IMR-90 (cell line): Measurements from ENCODE around the gene MEGF6. TPM values are rescaled to one million over a fixed set of nuclear protein-coding genes. Genes with fewer than 3 reads are reported as not detected.

Experiments
- ATAC-seq: fragments of 200-7000 bp; cut with Tn5 transposase; 2 replicates; pipeline ENCODE4 v1.9.1; 2020; ENCODE audit warnings: low read depth, mild to moderate bottlenecking, moderate library complexity
- BruUV-seq: library from RNA; stranded (reverse); fragments of 400-500 nt; replicated peaks from 2 replicates; lab custom pipeline; 2021; lab: Mats Ljungman, UMichigan
- CTCF ChIA-PET: fragments of 300-600 bp; formaldehyde crosslinking; extraction: SDS; loops from one replicate; lab custom pipeline; 2021; ENCODE audit warnings: antibody characterized with exemption; lab: Yijun Ruan, JAX
- POLR2A ChIA-PET: fragments of 300-600 bp; sonication (Branson Sonifier 250); formaldehyde crosslinking; loops from one replicate; lab custom pipeline; 2022; ENCODE audit warnings: antibody characterized with exemption; ENCODE audit not compliant: unreplicated experiment; lab: Charles Lee
- DNase-seq: peaks from one replicate; pipeline ENCODE4 v3.0.0; 2013
- H2AFZ ChIP-seq: replicated peaks from 2 replicates; pipeline ENCODE3; 2013; ENCODE audit warnings: low read length, mild to moderate bottlenecking; ENCODE audit not compliant: poor library complexity
- H2AK5ac ChIP-seq: 2 replicates; pipeline ENCODE4 v1.6.1; 2013; ENCODE audit warnings: low read depth, low read length, inconsistent platforms
- H2AK9ac ChIP-seq: replicated peaks from 2 replicates; pipeline ENCODE3; 2013; ENCODE audit warnings: mild to moderate bottlenecking, low read depth, low read length, moderate library complexity; ENCODE audit not compliant: poor library complexity
- H2BK120ac ChIP-seq: 2 replicates; pipeline ENCODE4 v1.6.1; 2013; ENCODE audit warnings: low read depth, low read length, inconsistent platforms
- H2BK15ac ChIP-seq: 3 replicates; pipeline ENCODE4 v1.6.1; 2013; ENCODE audit warnings: low read depth, low read length, inconsistent platforms
- H2BK20ac ChIP-seq: 2 replicates; pipeline ENCODE4 v1.6.1; 2013; ENCODE audit warnings: low read depth, mild to moderate bottlenecking, inconsistent platforms, low read length, moderate library complexity
- H2BK5ac ChIP-seq: 2 replicates; pipeline ENCODE4 v1.6.1; 2013; ENCODE audit warnings: mild to moderate bottlenecking, low read depth, low read length, inconsistent platforms; ENCODE audit not compliant: poor library complexity, severe bottlenecking
- H3K14ac ChIP-seq: replicated peaks from 2 replicates; pipeline ENCODE4 v1.6.1; 2013; ENCODE audit warnings: low read depth, low read length, inconsistent platforms
- H3K18ac ChIP-seq: 2 replicates; pipeline ENCODE4 v1.6.1; 2013; ENCODE audit warnings: low read depth, low read length, control low read depth
- H3K23ac ChIP-seq: 2 replicates; pipeline ENCODE4 v1.6.1; 2013; ENCODE audit warnings: low read depth, low read length, inconsistent platforms
- H3K27ac ChIP-seq: 2 replicates; pipeline ENCODE4 v1.5.1; 2013; ENCODE audit warnings: mild to moderate bottlenecking, control low read depth, low read length; ENCODE audit not compliant: insufficient read depth
- H3K27me3 ChIP-seq: 2 replicates; pipeline ENCODE4 v1.6.1; 2013; ENCODE audit warnings: low read length; ENCODE audit not compliant: control insufficient read depth, insufficient read depth
- H3K36me3 ChIP-seq: 2 replicates; pipeline ENCODE4 v1.6.1; 2013; ENCODE audit warnings: low read length, mixed read lengths; ENCODE audit not compliant: control insufficient read depth, insufficient read depth
- H3K4ac ChIP-seq: 2 replicates; pipeline ENCODE4 v1.6.1; 2013; ENCODE audit warnings: low read depth, low read length, inconsistent platforms
- H3K4me1 ChIP-seq: 2 replicates; pipeline ENCODE4 v1.6.1; 2013; ENCODE audit warnings: low read length, mixed read lengths; ENCODE audit not compliant: control insufficient read depth, insufficient read depth
- H3K4me2 ChIP-seq: 2 replicates; pipeline ENCODE4 v1.6.1; 2013; ENCODE audit warnings: low read depth, mild to moderate bottlenecking, control low read depth, low read length, moderate library complexity
- H3K4me3 ChIP-seq: 2 replicates; pipeline ENCODE4 v1.5.1; 2013; ENCODE audit warnings: low read depth, mild to moderate bottlenecking, control low read depth, low read length, moderate library complexity; ENCODE audit not compliant: insufficient read depth
- H3K56ac ChIP-seq: 2 replicates; pipeline ENCODE4 v1.6.1; 2013; ENCODE audit warnings: low read length, inconsistent platforms; ENCODE audit not compliant: insufficient read depth; ENCODE audit errors: extremely low read depth
- H3K79me1 ChIP-seq, 2 experiments: 2 replicates each; pipeline ENCODE4 v1.6.1; 2013; ENCODE audit warnings: low read length in 2 of 2, inconsistent platforms in 1 of 2, low read depth in 1 of 2
- H3K9ac ChIP-seq: 2 replicates; pipeline ENCODE4 v1.6.1; 2013; ENCODE audit warnings: low read depth, low read length, control low read depth
- H3K9me1 ChIP-seq: 2 replicates; pipeline ENCODE4 v1.6.1; 2013; ENCODE audit warnings: low read length, inconsistent platforms; ENCODE audit not compliant: insufficient read depth
- H3K9me3 ChIP-seq: 2 replicates; pipeline ENCODE4 v1.6.1; 2013; ENCODE audit warnings: low read length; ENCODE audit not compliant: control insufficient read depth, insufficient read depth
- H4K20me1 ChIP-seq: 2 replicates; pipeline ENCODE4 v1.6.1; 2013; ENCODE audit warnings: low read length, inconsistent platforms; ENCODE audit not compliant: insufficient read depth
- H4K5ac ChIP-seq: 2 replicates; pipeline ENCODE4 v1.6.1; 2013; ENCODE audit warnings: mild to moderate bottlenecking, low read depth, low read length, control low read depth
- H4K8ac ChIP-seq, 2 experiments: 2 replicates each; pipeline ENCODE4 v1.6.1; 2013; ENCODE audit warnings: low read depth in 2 of 2, low read length in 2 of 2, control low read depth in 1 of 2, inconsistent platforms in 1 of 2
- H4K91ac ChIP-seq: 2 replicates; pipeline ENCODE4 v1.6.1; 2013; ENCODE audit warnings: low read depth, low read length, inconsistent platforms; ENCODE audit not compliant: insufficient read depth
- CEBPB ChIP-seq: IDR thresholded peaks from 2 replicates; pipeline ENCODE4 v1.6.1; 2012; ENCODE audit warnings: low read depth, low read length, improper control_type of control experiment
- CHD1 ChIP-seq: IDR thresholded peaks from 2 replicates; pipeline ENCODE4 v1.6.1; 2012; ENCODE audit warnings: low read depth, low read length, improper control_type of control experiment
- CTCF ChIP-seq: conservative IDR thresholded peaks from 2 replicates; pipeline ENCODE4 v1.5.1; 2012; ENCODE audit warnings: mild to moderate bottlenecking, low read depth, low read length, improper control_type of control experiment
- ELK1 ChIP-seq: fragments of 150-350 bp; IDR thresholded peaks from 2 replicates; pipeline ENCODE4 v1.6.1; 2016; ENCODE audit warnings: low read depth, mild to moderate bottlenecking, low read length, moderate library complexity, borderline replicate concordance
- FOS ChIP-seq: fragments of 150-350 bp; IDR thresholded peaks from 2 replicates; pipeline ENCODE4 v1.6.1; 2016; ENCODE audit warnings: low read depth, low read length
- MAFK ChIP-seq: IDR thresholded peaks from 2 replicates; pipeline ENCODE4 v1.6.1; 2012; ENCODE audit warnings: low read depth, low read length, improper control_type of control experiment
- MAZ ChIP-seq: IDR thresholded peaks from 2 replicates; pipeline ENCODE4 v1.6.1; 2012; ENCODE audit warnings: low read depth, mild to moderate bottlenecking, low read length, improper control_type of control experiment, moderate library complexity, borderline replicate concordance
- MXI1 ChIP-seq: IDR thresholded peaks from 2 replicates; pipeline ENCODE4 v1.6.1; 2012; ENCODE audit warnings: low read depth, mild to moderate bottlenecking, low read length, moderate library complexity, borderline replicate concordance
- POLR2A ChIP-seq: IDR thresholded peaks from 2 replicates; pipeline ENCODE4 v1.6.1; 2012; ENCODE audit warnings: mild to moderate bottlenecking, low read depth, low read length
- RAD21 ChIP-seq: IDR thresholded peaks from 2 replicates; pipeline ENCODE4 v1.6.1; 2012; ENCODE audit warnings: low read length, improper control_type of control experiment
- RFX5 ChIP-seq: IDR thresholded peaks from 2 replicates; pipeline ENCODE4 v1.8.0; 2012; ENCODE audit warnings: low read depth, mild to moderate bottlenecking, low read length, moderate library complexity
- USF2 ChIP-seq: fragments of 150-350 bp; IDR thresholded peaks from 2 replicates; pipeline ENCODE4 v1.6.1; 2017; ENCODE audit warnings: mild to moderate bottlenecking, antibody characterized with exemption, low read length, low read depth
- WGBS, 2 experiments: methylation state at CpG; one replicate each; pipeline versions ENCODE4 v1.1.5 to v1.1.7; 2013; ENCODE audit warnings: missing lambda C conversion rate in 2 of 2; ENCODE audit not compliant: insufficient read length in 1 of 2; ENCODE audit errors: extremely low coverage in 2 of 2; 5-methylcytosine and 5-hydroxymethylcytosine counted together
- dilution Hi-C: fragments of 300-500 bp; cut with HindIII; formaldehyde crosslinking; loops from one replicate; pipeline ENCODE4 v1.14.3; 2018; ENCODE audit warnings: low sequenced_read_pairs; ENCODE audit not compliant: unreplicated experiment
- in situ Hi-C: fragments of 300-500 bp; cut with MboI; formaldehyde crosslinking; loops from 3 replicates; pipeline ENCODE4 v1.14.3; 2019; ENCODE audit warnings: low sequenced_read_pairs, inconsistent platforms, mixed read lengths
- intact Hi-C: fragments of 100-400 bp; cut with micrococcal nuclease; formaldehyde crosslinking; loops from 2 replicates; pipeline ENCODE4 v1.10.0; 2022
- polyA plus RNA-seq, 3 experiments: library from polyadenylated mRNA; depleted of rRNA; stranded (reverse); fragments of >200 nt; gene quantifications; 2 replicates each; pipeline ENCODE4 v1.2.3, GENCODE V29; 2012; ENCODE audit warnings: low replicate concordance in 1 of 3
- total RNA-seq: library from RNA; depleted of rRNA; stranded (reverse); fragments of >200 nt; gene quantifications from 2 replicates; pipeline ENCODE4 v1.2.3, GENCODE V29; 2012

MEGF6 gene
- total and polyA plus RNA-seq, 2 of the 4 experiments (the other 2 are of a cell fraction): 0.72 to 4.1 TPM

- TF ChIP-seq MXI1: no peak
- no peak for TF ChIP-seq POLR2A
- no peak for TF ChIP-seq MAFK
Measured at GRCh38 chr1:3564921-3565831, 46.1 kb downstream of the MEGF6 start (continued).

- no peaks in the 10 kb centered on the region for H3K9me1 ChIP-seq
- no peaks in the 10 kb centered on the region for H3K36me3 ChIP-seq
- H3K4me3 ChIP-seq: no peak overlapping the region
- H3K14ac ChIP-seq: no peak overlapping the region
- H4K8ac ChIP-seq: no peak overlapping the region
- in situ Hi-C loops (no loop called here), dilution Hi-C loops (no loop called here), intact Hi-C loops (loop anchor here (5.0 to 10.0 kb wide), 2 partner anchors 76 to 161 kb away; no protein-coding TSS in a partner anchor)
- H2AFZ ChIP-seq: no peak overlapping the region
- ATAC-seq (no peak), DNase-seq (no peak)
- no peak overlapping the region for H3K4ac ChIP-seq
- H3K18ac ChIP-seq: no peak overlapping the region
- no peak overlapping the region for H2BK5ac ChIP-seq
- H3K79me1 ChIP-seq: no peaks in the 10 kb centered on the region
- H2BK120ac ChIP-seq: no peak overlapping the region
- H4K20me1 ChIP-seq: no peaks in the 10 kb centered on the region
- H3K4me1 ChIP-seq: no peaks in the 10 kb centered on the region
- H2BK15ac ChIP-seq: no peak overlapping the region
- H3K27me3 ChIP-seq: peaks cover 14% of the 10 kb centered on the region
- H3K23ac ChIP-seq: no peak overlapping the region
- 60% methylated on average over 1 of the region's 10 CpGs; no CpG with 5 or more reads in 1 of the 2 experiments for WGBS, 2 experiments
- H4K91ac ChIP-seq: no peak overlapping the region
- ChIA-PET POLR2A (no interaction called here), CTCF (no interaction called here)
- H2AK9ac ChIP-seq: no peak overlapping the region
- H3K9me3 ChIP-seq: no peaks in the 10 kb centered on the region
- no peak overlapping the region for H2AK5ac ChIP-seq
- H2BK20ac ChIP-seq: no peak overlapping the region
- no peak overlapping the region for H4K5ac ChIP-seq
- no peak overlapping the region for H3K56ac ChIP-seq
- H3K4me2 ChIP-seq: no peak overlapping the region
- no peak overlapping the region for H3K27ac ChIP-seq
- no peak overlapping the region for H3K9ac ChIP-seq
- BruUV-seq: no TSS peak
- TF ChIP-seq RAD21 (no peak), ELK1 (no peak), MAZ (no peak), RFX5 (no peak), CEBPB (no peak), POLR2A (no peak), CTCF (no peak), FOS (no peak), USF2 (no peak), MAFK (no peak), CHD1 (no peak)
Measured at GRCh38 chr1:3563610-3564009, 47.7 kb downstream of the MEGF6 start.
